Chondrocyte (in vitro differentiated cells): ENCODE data around the gene TMEM266. TPM values are rescaled to one million over a fixed set of nuclear protein-coding genes. Genes with fewer than 3 reads are reported as not detected.

Source experiments
- DNase-seq: peaks from one replicate; pipeline ENCODE4 v3.0.0; 2021; ENCODE audit warnings: mixed read lengths, low spot score
- H3K27ac Mint-ChIP-seq: one replicate; pipeline ENCODE4 v1.8.0; 2021; ENCODE audit warnings: mild to moderate bottlenecking, moderate library complexity, mixed read lengths; ENCODE audit not compliant: unreplicated experiment
- H3K27me3 Mint-ChIP-seq: 2 replicates; pipeline ENCODE4 v1.8.0; 2021; ENCODE audit warnings: low read depth, mixed read lengths
- H3K36me3 Mint-ChIP-seq: 2 replicates; pipeline ENCODE4 v1.8.0; 2021; ENCODE audit warnings: low read depth, mixed read lengths
- H3K4me1 Mint-ChIP-seq: 2 replicates; pipeline ENCODE4 v1.8.0; 2021; ENCODE audit warnings: low read depth, mild to moderate bottlenecking, mixed read lengths
- H3K4me3 Mint-ChIP-seq: one replicate; pipeline ENCODE4 v1.8.0; 2021; ENCODE audit warnings: mild to moderate bottlenecking, moderate library complexity, mixed read lengths; ENCODE audit not compliant: unreplicated experiment
- H3K9me3 Mint-ChIP-seq: 2 replicates; pipeline ENCODE4 v1.8.0; 2021; ENCODE audit warnings: low read depth, mixed read lengths
- CTCF ChIP-seq: fragments of 200-600 bp; sonication (generic); IDR thresholded peaks from 2 replicates; pipeline ENCODE4 v1.5.0; 2021; ENCODE audit warnings: antibody characterized with exemption, mild to moderate bottlenecking, moderate library complexity
- total RNA-seq: library from RNA; stranded (reverse); gene quantifications from 3 replicates; pipeline ENCODE4 v1.2.1, GENCODE V29; 2021

TMEM266 gene
- total RNA-seq, 1 donor from 2014 or later: 0.20 TPM

GRCh38 chr15:76190070-76190564, 130.3 kb downstream of the TMEM266 start:
- no peak for TF ChIP-seq CTCF
- H3K27ac Mint-ChIP-seq: no peak overlapping the region
- H3K27me3 Mint-ChIP-seq: peaks cover 13% of the 10 kb centered on the region
- DNase-seq: no peak
- H3K9me3 Mint-ChIP-seq: no peaks in the 10 kb centered on the region
- no peak overlapping the region for H3K4me3 Mint-ChIP-seq
- peaks cover 20% of the 10 kb centered on the region for H3K4me1 Mint-ChIP-seq
- H3K36me3 Mint-ChIP-seq: no peaks in the 10 kb centered on the region

DNA sequence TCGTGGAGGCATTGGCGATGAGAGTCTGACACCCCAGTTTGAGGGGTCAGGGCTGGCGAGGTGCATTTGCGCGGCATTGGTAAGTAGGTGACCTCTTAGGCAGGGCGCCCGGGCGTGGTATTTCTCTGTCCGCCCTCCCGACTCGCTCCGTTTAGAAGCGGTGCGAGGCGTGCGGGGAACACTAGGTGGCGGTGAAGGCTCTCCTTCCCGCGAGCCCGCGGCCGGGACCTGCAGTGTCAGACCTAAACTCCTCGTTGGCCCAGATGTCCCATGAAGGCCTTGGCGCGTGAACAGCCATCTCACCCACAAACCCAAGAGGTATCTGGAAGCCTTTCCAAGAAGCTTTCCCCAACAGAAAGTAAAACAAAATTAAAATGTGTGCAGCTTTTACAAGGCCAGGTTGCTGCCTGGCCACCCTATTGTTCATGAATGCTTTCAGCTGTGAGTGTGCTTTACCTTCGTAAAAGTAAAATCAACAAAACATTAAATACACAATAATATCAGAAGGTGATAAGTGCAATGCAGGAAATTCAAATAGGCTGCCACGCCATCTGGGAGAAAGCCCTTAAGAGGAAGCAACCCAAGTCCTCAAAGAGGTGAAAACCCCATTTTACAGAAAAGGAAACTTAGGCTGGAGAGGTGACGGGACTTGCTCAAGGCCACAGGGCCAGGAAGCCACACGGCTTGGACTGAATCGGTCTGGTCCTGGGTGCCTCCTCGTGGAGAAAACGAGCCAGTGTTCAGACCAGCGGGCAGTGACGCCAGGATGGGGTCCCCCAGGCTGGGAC, 131.2 kb downstream of the TMEM266 start:
- Mint-ChIP-seq H3K4me3 (peak overlapping the region; percentile 54), H3K27me3 (peaks cover 13% of the 10 kb centered on the region)
- peak; percentile 92 for TF ChIP-seq CTCF

DNA sequence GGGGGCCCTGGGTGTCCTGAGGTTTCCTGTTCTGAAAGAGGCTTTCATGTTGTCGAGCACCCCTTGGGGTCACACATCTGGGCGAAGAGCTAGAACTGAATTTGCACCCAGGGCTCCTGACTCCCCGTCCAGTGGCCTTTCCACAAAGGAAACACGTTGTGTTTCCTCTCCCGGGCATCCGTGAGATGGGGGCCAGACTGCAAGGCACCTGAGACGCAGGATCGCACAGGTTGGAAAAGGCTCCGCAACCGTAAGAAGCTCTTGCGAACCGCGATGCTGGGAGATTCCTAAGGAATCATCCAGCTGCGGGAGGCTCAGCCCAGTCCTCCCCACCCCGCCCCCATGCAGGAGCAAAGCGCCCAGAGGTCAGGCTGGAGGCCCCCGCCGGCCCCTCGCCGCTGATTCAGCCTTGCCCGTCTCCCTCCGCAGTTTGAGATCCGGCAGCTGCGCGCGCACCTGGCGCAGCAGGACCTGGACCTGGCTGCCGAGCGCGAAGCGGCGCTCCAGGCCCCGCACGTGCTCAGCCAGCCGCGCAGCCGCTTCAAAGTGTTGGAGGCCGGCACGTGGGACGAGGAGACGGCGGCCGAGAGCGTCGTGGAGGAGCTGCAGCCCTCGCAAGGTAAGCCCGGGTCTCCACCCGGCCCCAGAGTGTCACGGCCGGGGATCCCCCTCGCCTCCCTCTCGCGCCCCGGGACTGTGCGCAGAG, 131.9 kb downstream of the TMEM266 start:
- no peaks in the 10 kb centered on the region for H3K36me3 Mint-ChIP-seq

More for the DNA sequence above, 131.2 kb downstream of the TMEM266 start:
- H3K4me1 Mint-ChIP-seq: peaks cover 14% of the 10 kb centered on the region
- no peaks in the 10 kb centered on the region for H3K36me3 Mint-ChIP-seq
- H3K27ac Mint-ChIP-seq: no peak overlapping the region
- no peak for DNase-seq
- no peaks in the 10 kb centered on the region for H3K9me3 Mint-ChIP-seq

DNA sequence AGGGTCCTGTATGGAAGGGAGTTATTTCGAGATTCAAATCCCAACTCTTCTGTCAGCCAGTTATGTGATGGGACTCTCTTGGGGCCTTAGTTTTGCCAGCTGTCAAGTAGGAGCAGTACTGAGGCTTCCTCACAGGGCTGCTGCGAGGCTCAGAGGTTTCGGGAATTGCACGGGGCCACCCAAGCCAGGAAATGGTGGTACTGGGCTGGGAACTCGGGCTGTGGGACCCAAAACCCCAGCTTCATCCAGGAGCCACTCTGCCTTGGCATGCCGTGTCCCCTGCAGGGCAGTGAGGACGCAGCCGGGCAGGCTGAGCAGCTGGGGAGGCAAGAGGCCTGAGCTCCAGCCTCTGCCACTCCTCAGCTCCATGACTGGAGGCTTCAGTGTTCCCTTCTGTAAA, 132.9 kb downstream of the TMEM266 start:
- no peak overlapping the region for H3K27ac Mint-ChIP-seq

More for the DNA sequence above, 131.9 kb downstream of the TMEM266 start:
- H3K27ac Mint-ChIP-seq: no peak overlapping the region
- no peak overlapping the region for H3K4me3 Mint-ChIP-seq
- TF ChIP-seq CTCF: no peak
- H3K27me3 Mint-ChIP-seq: peaks cover 13% of the 10 kb centered on the region
- no peak for DNase-seq
- peaks cover 15% of the 10 kb centered on the region for H3K4me1 Mint-ChIP-seq
- no peaks in the 10 kb centered on the region for H3K9me3 Mint-ChIP-seq

More for the DNA sequence above, 132.9 kb downstream of the TMEM266 start:
- H3K27me3 Mint-ChIP-seq: peaks cover 11% of the 10 kb centered on the region
- no peak for DNase-seq
- H3K4me3 Mint-ChIP-seq: no peak overlapping the region
- H3K4me1 Mint-ChIP-seq: peaks cover 25% of the 10 kb centered on the region
- H3K36me3 Mint-ChIP-seq: no peaks in the 10 kb centered on the region
- TF ChIP-seq CTCF: no peak
- no peaks in the 10 kb centered on the region for H3K9me3 Mint-ChIP-seq
